GM19468 (cell line): ENCODE measurements around the gene RHOC.

Experiments used
- ATAC-seq: cut with Tn5 transposase; IDR thresholded peaks from one replicate; pipeline ENCODE4 v1.9.1; 2021; ENCODE audit warnings: mild to moderate bottlenecking, moderate library complexity, moderate number of reproducible peaks; ENCODE audit not compliant: unreplicated experiment; ENCODE audit errors: extremely low read depth

RHOC gene

GRCh38 chr1:112703706-112704105, 3.2 kb downstream of the RHOC start:
- no peak for ATAC-seq

- ATAC-seq, result no peak
Measured at GRCh38 chr1:112702420-112703261, 4.3 kb downstream of the RHOC start.

- no peak for ATAC-seq
Measured at GRCh38 chr1:112702067-112702395, 4.9 kb downstream of the RHOC start.

- no peak for ATAC-seq
Measured at GRCh38 chr1:112701227-112702066, 5.5 kb downstream of the RHOC start.

- ATAC-seq, result no peak
Measured at GRCh38 chr1:112700290-112701226, 6.4 kb downstream of the RHOC start.

GRCh38 chr1:112699425-112700144, 7.3 kb downstream of the RHOC start:
- ATAC-seq, result no peak

GRCh38 chr1:112698366-112699310, 8.3 kb downstream of the RHOC start:
- ATAC-seq, result no peak

- no peak for ATAC-seq
Measured at GRCh38 chr1:112697781-112698201, 9.1 kb downstream of the RHOC start.

- ATAC-seq, result no peak
Measured at GRCh38 chr1:112696578-112697314, 10.2 kb downstream of the RHOC start.

- no peak for ATAC-seq
Measured at GRCh38 chr1:112695276-112695675, 11.7 kb downstream of the RHOC start.

GRCh38 chr1:112694363-112694929, 12.5 kb downstream of the RHOC start:
- ATAC-seq, result no peak

- ATAC-seq, result no peak
Measured at GRCh38 chr1:112693821-112694220, 13.1 kb downstream of the RHOC start.

GRCh38 chr1:112692681-112693080, 14.2 kb downstream of the RHOC start:
- no peak for ATAC-seq

GRCh38 chr1:112689842-112690237, 17.1 kb downstream of the RHOC start:
- ATAC-seq, result no peak

GRCh38 chr1:112689196-112689841, 17.6 kb downstream of the RHOC start:
- no peak for ATAC-seq

- no peak for ATAC-seq
Measured at GRCh38 chr1:112688781-112689193, 18.1 kb downstream of the RHOC start.
